GM21825 (cell line): ENCODE results near the gene CNOT6.
"Not testable (repeated sequence)": the region's sequence is repeated elsewhere in the genome, so short reads cannot be mapped to it uniquely, and the experiment has no call there.

Source experiments
- ATAC-seq: cut with Tn5 transposase; IDR thresholded peaks from one replicate; pipeline ENCODE4 v1.9.1; 2021; ENCODE audit warnings: mild to moderate bottlenecking, moderate library complexity; ENCODE audit not compliant: unreplicated experiment

The CNOT6 gene

GRCh38 chr5:180494060-180494509, at the start of gene CNOT6:
Gene CNOT6 (plus strand): TSS chr5:180494379. CDS start chr5:180529277, 34,898 bp downstream.
- ATAC-seq = peak; percentile 96

GRCh38 chr5:180454752-180455151, 39.4 kb upstream of the CNOT6 start:
- no peak for ATAC-seq

GRCh38 chr5:180455872-180456271, 38.3 kb upstream of the CNOT6 start:
- ATAC-seq = no peak

GRCh38 chr5:180456792-180457191, 37.4 kb upstream of the CNOT6 start:
- no peak for ATAC-seq

GRCh38 chr5:180458852-180459673, 35.1 kb upstream of the CNOT6 start:
- not testable (repeated sequence) for ATAC-seq

- ATAC-seq = not testable (repeated sequence)
Measured at GRCh38 chr5:180459674-180460142, 34.5 kb upstream of the CNOT6 start.

GRCh38 chr5:180460834-180461233, 33.3 kb upstream of the CNOT6 start:
- ATAC-seq = no peak

GRCh38 chr5:180461303-180461702, 32.9 kb upstream of the CNOT6 start:
- ATAC-seq = no peak

GRCh38 chr5:180463216-180463900, 30.8 kb upstream of the CNOT6 start:
- ATAC-seq = no peak

GRCh38 chr5:180463916-180464602, 30.1 kb upstream of the CNOT6 start:
- no peak for ATAC-seq

- ATAC-seq = no peak
Measured at GRCh38 chr5:180464603-180464970, 29.6 kb upstream of the CNOT6 start.

GRCh38 chr5:180465052-180465451, 29.1 kb upstream of the CNOT6 start:
- not testable (repeated sequence) for ATAC-seq

GRCh38 chr5:180466316-180466715, 27.9 kb upstream of the CNOT6 start:
- no peak for ATAC-seq

GRCh38 chr5:180467028-180467975, 26.9 kb upstream of the CNOT6 start:
- no peak for ATAC-seq

- ATAC-seq = no peak
Measured at GRCh38 chr5:180467989-180468731, 26.0 kb upstream of the CNOT6 start.

- ATAC-seq = no peak
Measured at GRCh38 chr5:180468732-180469585, 25.2 kb upstream of the CNOT6 start.

- no peak for ATAC-seq
Measured at GRCh38 chr5:180469586-180469865, 24.7 kb upstream of the CNOT6 start.

GRCh38 chr5:180469866-180470265, 24.3 kb upstream of the CNOT6 start:
- ATAC-seq = no peak

- no peak for ATAC-seq
Measured at GRCh38 chr5:180470361-180470760, 23.8 kb upstream of the CNOT6 start.
